Endothelial cell (in vitro differentiated cells): ENCODE data around the gene ADCY3. TPM values are rescaled to one million over a fixed set of nuclear protein-coding genes. Genes with fewer than 3 reads are reported as not detected.

ENCODE experiments used
- DNase-seq: peaks from one replicate; pipeline ENCODE4 v3.0.0; 2021; ENCODE audit warnings: low spot score
- H3K27ac Mint-ChIP-seq: one replicate; pipeline ENCODE4 v1.8.0; 2021; ENCODE audit warnings: mixed read lengths, inconsistent platforms; ENCODE audit not compliant: unreplicated experiment
- H3K27me3 Mint-ChIP-seq: one replicate; pipeline ENCODE4 v1.8.0; 2021; ENCODE audit warnings: mild to moderate bottlenecking, moderate library complexity, mixed read lengths, inconsistent platforms; ENCODE audit not compliant: unreplicated experiment
- H3K36me3 Mint-ChIP-seq: one replicate; pipeline ENCODE4 v1.8.0; 2021; ENCODE audit warnings: mild to moderate bottlenecking, low read depth, mixed read lengths, inconsistent platforms; ENCODE audit not compliant: unreplicated experiment
- H3K4me1 Mint-ChIP-seq: one replicate; pipeline ENCODE4 v1.8.0; 2021; ENCODE audit warnings: mild to moderate bottlenecking, mixed read lengths, inconsistent platforms; ENCODE audit not compliant: unreplicated experiment
- H3K4me3 Mint-ChIP-seq: one replicate; pipeline ENCODE4 v1.8.0; 2021; ENCODE audit warnings: mild to moderate bottlenecking, mixed read lengths, inconsistent platforms; ENCODE audit not compliant: unreplicated experiment
- H3K9me3 Mint-ChIP-seq: one replicate; pipeline ENCODE4 v1.8.0; 2021; ENCODE audit warnings: mixed read lengths, inconsistent platforms; ENCODE audit not compliant: unreplicated experiment
- total RNA-seq: library from RNA; stranded (reverse); fragmentation: NEBNext Ultra II Directional; extraction: Animal tissue kit (Norgen Biotek cat#: 25700); gene quantifications from one replicate; pipeline ENCODE4 v1.2.1, GENCODE V29; 2021; ENCODE audit not compliant: unreplicated experiment
- TF ChIP-seq, protein P1 (sequence below): fragments of 200-600 bp; sonication (generic); IDR thresholded peaks from one replicate; pipeline ENCODE4 v1.5.0; 2021; ENCODE audit warnings: antibody characterized with exemption; ENCODE audit not compliant: unreplicated experiment

Gene ADCY3
- total RNA-seq, 1 donor from 2014 or later = 88.0 TPM

DNA sequence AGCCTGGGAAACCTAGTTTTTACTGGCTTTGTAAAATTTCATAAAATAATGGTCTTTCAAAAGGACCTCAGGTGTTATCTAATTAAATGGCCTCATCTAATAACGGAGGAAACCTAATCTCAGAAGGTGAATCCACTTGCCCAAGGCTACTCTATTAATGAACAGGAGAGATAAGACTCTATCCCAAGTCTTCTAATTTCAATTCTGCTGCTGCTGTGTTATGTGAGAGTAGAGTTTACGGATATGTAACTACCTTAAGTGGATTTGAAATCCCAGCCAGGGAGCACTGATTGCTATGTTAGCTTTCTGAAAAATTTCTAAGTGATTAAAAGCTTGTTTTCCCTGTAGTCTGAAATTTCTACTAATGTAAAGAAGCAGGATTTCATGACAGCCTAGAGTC lies 17.2 kb upstream of the ADCY3 start:
- Mint-ChIP-seq H3K9me3 (no peaks in the 10 kb centered on the region), H3K27me3 (no peaks in the 10 kb centered on the region), H3K36me3 (no peaks in the 10 kb centered on the region), H3K4me3 (no peak overlapping the region), H3K27ac (no peak overlapping the region), H3K4me1 (no peaks in the 10 kb centered on the region)
- TF ChIP-seq, protein P1, sequence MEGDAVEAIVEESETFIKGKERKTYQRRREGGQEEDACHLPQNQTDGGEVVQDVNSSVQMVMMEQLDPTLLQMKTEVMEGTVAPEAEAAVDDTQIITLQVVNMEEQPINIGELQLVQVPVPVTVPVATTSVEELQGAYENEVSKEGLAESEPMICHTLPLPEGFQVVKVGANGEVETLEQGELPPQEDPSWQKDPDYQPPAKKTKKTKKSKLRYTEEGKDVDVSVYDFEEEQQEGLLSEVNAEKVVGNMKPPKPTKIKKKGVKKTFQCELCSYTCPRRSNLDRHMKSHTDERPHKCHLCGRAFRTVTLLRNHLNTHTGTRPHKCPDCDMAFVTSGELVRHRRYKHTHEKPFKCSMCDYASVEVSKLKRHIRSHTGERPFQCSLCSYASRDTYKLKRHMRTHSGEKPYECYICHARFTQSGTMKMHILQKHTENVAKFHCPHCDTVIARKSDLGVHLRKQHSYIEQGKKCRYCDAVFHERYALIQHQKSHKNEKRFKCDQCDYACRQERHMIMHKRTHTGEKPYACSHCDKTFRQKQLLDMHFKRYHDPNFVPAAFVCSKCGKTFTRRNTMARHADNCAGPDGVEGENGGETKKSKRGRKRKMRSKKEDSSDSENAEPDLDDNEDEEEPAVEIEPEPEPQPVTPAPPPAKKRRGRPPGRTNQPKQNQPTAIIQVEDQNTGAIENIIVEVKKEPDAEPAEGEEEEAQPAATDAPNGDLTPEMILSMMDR = no peak
- no peak for DNase-seq

DNA sequence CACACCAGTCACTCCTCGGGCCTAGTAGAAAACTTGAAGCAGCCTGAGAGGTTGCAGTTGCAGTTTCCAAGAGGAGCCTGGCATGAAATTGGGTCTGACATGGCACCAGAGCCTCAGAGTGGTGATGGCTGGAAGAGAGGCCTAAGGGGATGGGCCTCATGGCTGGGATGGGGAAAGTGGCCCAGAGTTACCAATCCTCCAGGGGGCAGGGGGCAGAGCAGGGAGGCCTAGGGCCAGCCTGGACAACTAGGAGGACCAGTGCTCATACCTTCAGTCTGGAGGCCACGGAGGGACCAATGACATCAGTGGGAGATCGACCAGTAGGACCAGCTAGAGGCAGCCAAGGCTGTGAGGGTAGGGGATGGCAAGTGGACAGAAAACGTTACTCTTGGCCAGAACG lies 15.1 kb upstream of the ADCY3 start:
- TF ChIP-seq, protein P1 = no peak
- Mint-ChIP-seq H3K4me3 (no peak overlapping the region), H3K4me1 (peaks cover 2% of the 10 kb centered on the region), H3K27ac (no peak overlapping the region), H3K27me3 (no peaks in the 10 kb centered on the region), H3K36me3 (no peaks in the 10 kb centered on the region), H3K9me3 (no peaks in the 10 kb centered on the region)
- no peak for DNase-seq

DNA sequence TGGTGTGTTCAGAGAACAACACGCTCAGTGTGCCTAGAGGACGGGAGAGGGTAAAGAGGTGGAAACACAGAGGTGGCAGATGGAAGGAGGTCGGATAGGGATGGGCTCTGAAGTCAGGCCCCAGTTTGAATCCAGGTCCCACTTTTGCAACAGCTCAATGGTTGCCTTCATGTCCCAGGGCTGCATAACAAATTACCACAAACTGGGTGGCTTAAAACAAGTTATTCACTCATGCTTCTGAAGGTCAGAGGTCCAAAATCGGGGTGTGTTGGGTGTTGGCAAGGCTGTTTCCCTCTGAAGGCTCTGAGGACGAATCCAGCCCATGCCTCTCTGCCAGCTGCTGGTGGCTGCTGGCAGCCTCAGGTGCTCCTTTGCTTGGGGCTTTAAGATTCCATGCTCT lies 12.7 kb upstream of the ADCY3 start:
- Mint-ChIP-seq H3K4me1 (peaks cover 2% of the 10 kb centered on the region), H3K27me3 (no peaks in the 10 kb centered on the region), H3K27ac (no peak overlapping the region), H3K9me3 (no peaks in the 10 kb centered on the region), H3K36me3 (no peaks in the 10 kb centered on the region), H3K4me3 (no peak overlapping the region)
- TF ChIP-seq, protein P1 = no peak
- DNase-seq = no peak

DNA sequence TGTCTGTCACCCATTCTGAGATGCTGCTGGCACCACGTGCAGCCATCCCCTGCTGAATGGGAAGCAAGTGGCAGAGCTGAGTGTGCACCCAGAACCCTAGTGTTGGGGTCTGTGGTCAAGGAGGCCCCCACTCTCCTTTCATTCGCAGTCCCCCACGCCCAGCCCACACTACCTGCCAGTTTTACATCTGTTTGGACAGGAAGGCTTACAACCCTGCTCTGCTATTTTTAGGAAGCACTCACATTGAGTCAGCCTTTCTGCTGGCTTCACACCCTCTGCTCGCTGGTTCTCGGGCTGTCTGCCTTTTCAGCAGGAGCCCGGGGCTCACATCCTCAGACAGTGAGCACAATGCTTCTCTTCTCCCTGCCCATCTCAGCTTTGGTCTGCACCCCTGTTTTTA lies 10.7 kb upstream of the ADCY3 start:
- TF ChIP-seq, protein P1 = no peak
- H3K27me3 Mint-ChIP-seq = no peaks in the 10 kb centered on the region
- H3K27ac Mint-ChIP-seq = no peak overlapping the region
- no peak for DNase-seq
- no peaks in the 10 kb centered on the region for H3K36me3 Mint-ChIP-seq
- H3K9me3 Mint-ChIP-seq = no peaks in the 10 kb centered on the region
- no peak overlapping the region for H3K4me3 Mint-ChIP-seq
- H3K4me1 Mint-ChIP-seq = peaks cover 2% of the 10 kb centered on the region

DNA sequence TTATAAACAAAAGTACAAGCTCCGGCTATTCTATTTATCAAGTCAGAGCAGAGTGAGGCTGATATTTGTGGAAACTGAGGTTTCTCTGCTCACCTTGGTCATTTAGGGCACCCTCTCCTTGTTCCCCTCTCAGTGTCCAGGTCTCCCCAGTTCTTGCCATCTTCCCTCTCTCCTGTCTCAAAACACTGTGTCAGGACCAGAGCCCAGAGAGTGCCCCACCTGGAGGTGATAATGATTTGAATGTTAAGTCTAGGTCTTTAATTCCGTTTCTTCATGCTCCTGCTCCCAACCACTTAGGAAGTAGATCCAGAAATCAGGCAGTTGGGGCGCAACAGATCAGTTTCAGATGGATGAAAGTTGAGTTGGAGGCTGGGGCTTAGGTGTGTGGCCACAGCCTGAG lies 9.2 kb upstream of the ADCY3 start:
- no peaks in the 10 kb centered on the region for H3K36me3 Mint-ChIP-seq
- no peak overlapping the region for H3K27ac Mint-ChIP-seq
- H3K9me3 Mint-ChIP-seq = no peaks in the 10 kb centered on the region
- TF ChIP-seq, protein P1 = no peak
- H3K27me3 Mint-ChIP-seq = no peaks in the 10 kb centered on the region
- H3K4me3 Mint-ChIP-seq = no peak overlapping the region
- no peak for DNase-seq
- H3K4me1 Mint-ChIP-seq = peaks cover 2% of the 10 kb centered on the region
